ENCODE measurements around the gene RTL10. TPM values are rescaled to one million over a fixed set of nuclear protein-coding genes. Genes with fewer than 3 reads are reported as not detected.

RTL10 gene
- total RNA-seq, 1 experiment from 2014 or later = 24.4 TPM

DNA sequence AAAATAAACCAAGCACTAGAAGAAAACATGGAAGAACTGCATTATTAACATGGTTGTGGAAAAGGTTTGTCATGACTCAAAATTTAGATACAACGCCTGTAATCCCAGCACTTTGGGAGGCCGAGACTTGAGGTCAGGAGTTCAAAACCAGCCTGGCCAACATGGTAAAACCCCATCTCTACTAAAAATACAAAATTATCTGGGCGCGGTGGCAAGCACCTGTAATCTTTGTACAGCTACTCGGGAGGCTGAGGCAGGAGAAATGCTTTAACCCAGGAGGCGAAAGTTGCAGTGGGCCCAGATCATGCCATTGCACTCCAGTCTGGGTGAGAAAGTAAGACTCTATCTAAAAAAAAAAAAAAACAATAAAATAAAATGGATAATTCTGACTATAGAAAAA, 23.7 kb downstream of the RTL10 start:
- no peaks in the 10 kb centered on the region; the same call in 1 of the 2 replicates for H3K27me3 Mint-ChIP-seq (ENCODE audit: low read depth)
- TF ChIP-seq, protein P1, sequence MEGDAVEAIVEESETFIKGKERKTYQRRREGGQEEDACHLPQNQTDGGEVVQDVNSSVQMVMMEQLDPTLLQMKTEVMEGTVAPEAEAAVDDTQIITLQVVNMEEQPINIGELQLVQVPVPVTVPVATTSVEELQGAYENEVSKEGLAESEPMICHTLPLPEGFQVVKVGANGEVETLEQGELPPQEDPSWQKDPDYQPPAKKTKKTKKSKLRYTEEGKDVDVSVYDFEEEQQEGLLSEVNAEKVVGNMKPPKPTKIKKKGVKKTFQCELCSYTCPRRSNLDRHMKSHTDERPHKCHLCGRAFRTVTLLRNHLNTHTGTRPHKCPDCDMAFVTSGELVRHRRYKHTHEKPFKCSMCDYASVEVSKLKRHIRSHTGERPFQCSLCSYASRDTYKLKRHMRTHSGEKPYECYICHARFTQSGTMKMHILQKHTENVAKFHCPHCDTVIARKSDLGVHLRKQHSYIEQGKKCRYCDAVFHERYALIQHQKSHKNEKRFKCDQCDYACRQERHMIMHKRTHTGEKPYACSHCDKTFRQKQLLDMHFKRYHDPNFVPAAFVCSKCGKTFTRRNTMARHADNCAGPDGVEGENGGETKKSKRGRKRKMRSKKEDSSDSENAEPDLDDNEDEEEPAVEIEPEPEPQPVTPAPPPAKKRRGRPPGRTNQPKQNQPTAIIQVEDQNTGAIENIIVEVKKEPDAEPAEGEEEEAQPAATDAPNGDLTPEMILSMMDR (conservative IDR thresholded peaks at IDR 0.05) = no peak
- no peak overlapping the region for H4K8ac ChIP-seq (replicated peaks; ENCODE audit: insufficient read length, low read depth, low read length)
- no peaks in the 10 kb centered on the region for H3K9me3 ChIP-seq (ENCODE audit: control insufficient read depth, low read depth, low read length)
- no peak overlapping the region for H4K91ac ChIP-seq (ENCODE audit: insufficient read length, low read depth, low read length)
- no peaks in the 10 kb centered on the region for H3K23me2 ChIP-seq (ENCODE audit: insufficient read length, low read depth, low read length, poor library complexity, severe bottlenecking)
- H3K79me1 ChIP-seq (ENCODE audit: insufficient read depth, low read depth, low read length, poor library complexity, severe bottlenecking) = no peaks in the 10 kb centered on the region
- H3K36me3 Mint-ChIP-seq (ENCODE audit: insufficient read depth in 1 of 3, low read depth in 3 of 3) = peaks cover 0 to 6% (median 5%) of the 10 kb centered on the region in 3 experiments; a peak in 4 of 7 replicates
- no peak overlapping the region for H2AK5ac ChIP-seq (ENCODE audit: insufficient read length, low read length)
- H4K5ac ChIP-seq (ENCODE audit: insufficient read length, low read depth, low read length) = no peak overlapping the region
- H2BK12ac ChIP-seq (ENCODE audit: insufficient read length, low read depth, low read length) = no peak overlapping the region
- no peak overlapping the region for H3K4ac ChIP-seq (ENCODE audit: low read depth, low read length)
- H3K4me3 Mint-ChIP-seq = no peak overlapping the region
- no peak overlapping the region for H3K18ac ChIP-seq (ENCODE audit: insufficient read length, low read depth, low read length)
- no peak for DNase-seq
- no peak overlapping the region for H2AFZ ChIP-seq (ENCODE audit: low read length)
- H3K14ac ChIP-seq (ENCODE audit: insufficient read depth, low read length) = no peak overlapping the region
- no peak overlapping the region for H3T11ph ChIP-seq (ENCODE audit: low read length)
- H3K27ac Mint-ChIP-seq = no peak overlapping the region
- no peak overlapping the region for H2BK120ac ChIP-seq (ENCODE audit: low read depth, low read length, poor library complexity, severe bottlenecking)
- H2BK5ac ChIP-seq (ENCODE audit: insufficient read length, low read length) = no peak overlapping the region
- no peak overlapping the region for H3K23ac ChIP-seq (ENCODE audit: insufficient read length, low read depth, low read length)
- no peak overlapping the region for H3K27ac ChIP-seq (ENCODE audit: insufficient read length, low read depth, low read length)
- no peak overlapping the region for H2BK15ac ChIP-seq (ENCODE audit: low read depth, low read length)
- H4K20me1 ChIP-seq (ENCODE audit: control insufficient read depth, insufficient read depth, insufficient read length) = no peaks in the 10 kb centered on the region
- no peak overlapping the region for H3K56ac ChIP-seq (ENCODE audit: insufficient read length, low read depth, low read length)
- no peaks in the 10 kb centered on the region for H3K27me3 ChIP-seq (ENCODE audit: insufficient read depth, low read length)
- H3K9me3 Mint-ChIP-seq = peaks cover 0 to 3% of the 10 kb centered on the region in 2 experiments; a peak in 3 of 5 replicates
- H3K4me2 ChIP-seq (ENCODE audit: insufficient read depth, insufficient read length, low read length) = no peak overlapping the region
- H3K79me2 ChIP-seq (ENCODE audit: insufficient read depth, low read length) = no peaks in the 10 kb centered on the region
- no peaks in the 10 kb centered on the region for H3K4me1 Mint-ChIP-seq
- no peaks in the 10 kb centered on the region for H3K4me1 ChIP-seq (ENCODE audit: insufficient read depth, low read length)
- H3K9ac ChIP-seq (ENCODE audit: extremely low read depth, insufficient read length, low read length) = no peak overlapping the region
- no peak overlapping the region for H2BK20ac ChIP-seq (ENCODE audit: low read depth, low read length, poor library complexity, severe bottlenecking)
- no CpG with 5 or more reads among the region's 6 CpGs for WGBS (ENCODE audit: extremely low coverage, insufficient read length, low lambda C conversion rate)

Data from H9 (cell line).